ENCODE measurements around the gene TRIM25.
"Not testable (repeated sequence)": the region's sequence is repeated elsewhere in the genome, so short reads cannot be mapped to it uniquely, and the experiment has no call there.

Gene TRIM25

GRCh38 chr17:56913867-56914580, at the start of gene TRIM25:
TSS of gene TRIM25 (minus strand) at chr17:56914049. CDS start at chr17:56913988, 61 bp downstream.
- peak; percentile 91 for DNase-seq

- peak; percentile 99 for DNase-seq
Measured at GRCh38 chr17:56960596-56961538, 47.0 kb upstream of the TRIM25 start, which contains the start of gene COIL. TSS of gene COIL (minus strand) at chr17:56961050. CDS start at chr17:56961019, 31 bp downstream.

GRCh38 chr17:56956992-56957391, 43.1 kb upstream of the TRIM25 start:
- DNase-seq, result no peak

GRCh38 chr17:56949595-56949994, 35.7 kb upstream of the TRIM25 start:
- no peak for DNase-seq

- DNase-seq, result no peak
Measured at GRCh38 chr17:56948491-56948890, 34.6 kb upstream of the TRIM25 start.

GRCh38 chr17:56947741-56948140, 33.9 kb upstream of the TRIM25 start:
- DNase-seq, result no peak

GRCh38 chr17:56945938-56946505, 32.2 kb upstream of the TRIM25 start:
- no peak for DNase-seq

GRCh38 chr17:56943505-56944125, 29.8 kb upstream of the TRIM25 start:
- DNase-seq, result no peak

- no peak for DNase-seq
Measured at GRCh38 chr17:56939869-56940484, 26.1 kb upstream of the TRIM25 start.

GRCh38 chr17:56938206-56938605, 24.4 kb upstream of the TRIM25 start:
- DNase-seq, result not testable (repeated sequence)

GRCh38 chr17:56937687-56938086, 23.8 kb upstream of the TRIM25 start:
- no peak for DNase-seq

GRCh38 chr17:56936697-56937322, 23.0 kb upstream of the TRIM25 start:
- DNase-seq, result no peak

GRCh38 chr17:56935461-56935860, 21.6 kb upstream of the TRIM25 start:
- no peak for DNase-seq

GRCh38 chr17:56934280-56934679, 20.4 kb upstream of the TRIM25 start:
- no peak for DNase-seq

GRCh38 chr17:56933868-56934267, 20.0 kb upstream of the TRIM25 start:
- no peak for DNase-seq

GRCh38 chr17:56933151-56933745, 19.4 kb upstream of the TRIM25 start:
- no peak for DNase-seq

GRCh38 chr17:56930739-56931337, 17.0 kb upstream of the TRIM25 start:
- no peak for DNase-seq

- no peak for DNase-seq
Measured at GRCh38 chr17:56929362-56929969, 15.6 kb upstream of the TRIM25 start.

GRCh38 chr17:56928586-56928985, 14.7 kb upstream of the TRIM25 start:
- DNase-seq, result no peak

GRCh38 chr17:56926704-56927103, 12.9 kb upstream of the TRIM25 start:
- DNase-seq, result no peak

GRCh38 chr17:56926270-56926669, 12.4 kb upstream of the TRIM25 start:
- no peak for DNase-seq
